ENCODE data around the gene FARS2.

- TF ChIP-seq CTCF (IDR thresholded peaks at IDR 0.05; ENCODE audit: low read depth, low read length) (no peak), MAX (IDR thresholded peaks at IDR 0.05; ENCODE audit: low read depth, low read length) (no peak), POLR2A (IDR thresholded peaks at IDR 0.05; ENCODE audit: extremely low read depth, insufficient read length) (no peak), MYC (IDR thresholded peaks at IDR 0.05; ENCODE audit: low read depth, low read length) (no peak)
Observed at GRCh38 chr6:5814116-5814515, 552.8 kb downstream of the FARS2 start.

All from NB4 (cell line).